H1 (cell line): Measurements from ENCODE around the gene SULT6B1. TPM values are rescaled to one million over a fixed set of nuclear protein-coding genes. Genes with fewer than 3 reads are reported as not detected.

Experiments used
- GABPA ChIP-seq: IDR thresholded peaks from 2 replicates; pipeline ENCODE4 v1.6.1; 2011; ENCODE audit warnings: mild to moderate bottlenecking, low read length, moderate library complexity, borderline replicate concordance; ENCODE audit not compliant: insufficient read depth
- MAX ChIP-seq: IDR thresholded peaks from 2 replicates; pipeline ENCODE4 v1.6.1; 2012; ENCODE audit warnings: inconsistent platforms
- RBBP5 ChIP-seq: IDR thresholded peaks from 2 replicates; pipeline ENCODE4 v1.7.1; 2012; ENCODE audit warnings: low read depth, mild to moderate bottlenecking, inconsistent platforms, low read length, moderate library complexity, borderline replicate concordance
- SIN3A ChIP-seq, 2 experiments: IDR thresholded peaks in 1 of 2; conservative IDR thresholded peaks in 1 of 2; 2 replicates each; pipeline ENCODE4 v1.6.1; 2011 to 2012; ENCODE audit warnings: low read length in 2 of 2, improper control_type of control experiment in 1 of 2, low read depth in 1 of 2, mild to moderate bottlenecking in 1 of 2
- SP4 ChIP-seq: IDR thresholded peaks from 2 replicates; pipeline ENCODE4 v1.6.1; 2012; ENCODE audit warnings: low read length, inconsistent platforms
- TAF7 ChIP-seq: optimal IDR thresholded peaks from 2 replicates; pipeline ENCODE3; 2011; ENCODE audit warnings: low read depth, mild to moderate bottlenecking, inconsistent platforms, low read length, moderate library complexity, borderline replicate concordance
- TBP ChIP-seq: IDR thresholded peaks from 2 replicates; pipeline ENCODE4 v1.6.1; 2011; ENCODE audit warnings: low read depth, low read length, improper control_type of control experiment
- polyA plus RNA-seq, 7 experiments: library from polyadenylated mRNA; depleted of rRNA in 3 of 7; stranded (reverse) in 5 of 7; unstranded in 2 of 7; fragments of >200 nt in 5 of 7; fragments of 200-250 nt in 2 of 7; gene quantifications; 1 replicate in 5 of 7; 2 replicates in 1 of 7; 4 replicates in 1 of 7; pipeline versions ENCODE4 v1.2.1 to v1.2.3, GENCODE V29; 2011 to 2013; ENCODE audit warnings: missing spikeins in 2 of 7, mixed read lengths in 2 of 7
- total RNA-seq: library from RNA; stranded (reverse); fragmentation: NEBNext Ultra II Directional; extraction: Animal tissue kit (Norgen Biotek cat#: 25700); gene quantifications from 2 replicates; pipeline ENCODE4 v1.2.1, GENCODE V29; 2021

Gene SULT6B1
- total and polyA plus RNA-seq, 2 of the 8 experiments (the other 6 are each of a cell fraction or from before 2014, with no cell fraction given), result not detected

- TF ChIP-seq GABPA (no peak), TAF7 (no peak), TBP (0 out of 2 replicates have a peak, but pooled peaks have one; percentile 14), SIN3A (conservative IDR thresholded peaks at IDR 0.05 in 1 of 2, IDR thresholded peaks at IDR 0.05 in 1 of 2; ENCODE audit: low read depth in 1 of 2, low read length in 2 of 2) (0 out of 4 replicates have a peak, but pooled peaks have one; percentile 54 to 70), RBBP5 (no peak), MAX (no peak), SP4 (no peak)
These were observed 42.1 kb upstream of the SULT6B1 start (continued) for GRCh38 chr2:37230581-37230980.
